Measurements from ENCODE around the gene SLC38A8. TPM values are rescaled to one million over a fixed set of nuclear protein-coding genes. Genes with fewer than 3 reads are reported as not detected.

SLC38A8 gene
- polyA plus RNA-seq, 1 experiment = not detected

GRCh38 chr16:84067640-84068039 is 25.0 kb upstream of the SLC38A8 start:
- no peaks in the 10 kb centered on the region for H3K27me3 ChIP-seq (ENCODE audit: control insufficient read depth, insufficient read depth, low read length)
- H3K9me3 ChIP-seq (ENCODE audit: control insufficient read depth, insufficient read depth, low read length) = no peaks in the 10 kb centered on the region
- ChIA-PET CTCF (interaction anchor here (0.6 to 4.1 kb wide), 5 partner anchors 17 to 119 kb away, joined by 3 to 23 read pairs (median 3); partner anchors contain the start of gene TAF1C), POLR2A (no interaction called here)
- no peak overlapping the region for H3K27ac ChIP-seq (ENCODE audit: low read depth, low read length)
- DNase-seq (ENCODE audit: low read depth, low spot score) = no peak
- TF ChIP-seq CTCF (IDR thresholded peaks at IDR 0.05; ENCODE audit: low read depth, low read length) = no peak
- H3K4me3 ChIP-seq (ENCODE audit: low read depth, low read length) = no peak overlapping the region

DNA sequence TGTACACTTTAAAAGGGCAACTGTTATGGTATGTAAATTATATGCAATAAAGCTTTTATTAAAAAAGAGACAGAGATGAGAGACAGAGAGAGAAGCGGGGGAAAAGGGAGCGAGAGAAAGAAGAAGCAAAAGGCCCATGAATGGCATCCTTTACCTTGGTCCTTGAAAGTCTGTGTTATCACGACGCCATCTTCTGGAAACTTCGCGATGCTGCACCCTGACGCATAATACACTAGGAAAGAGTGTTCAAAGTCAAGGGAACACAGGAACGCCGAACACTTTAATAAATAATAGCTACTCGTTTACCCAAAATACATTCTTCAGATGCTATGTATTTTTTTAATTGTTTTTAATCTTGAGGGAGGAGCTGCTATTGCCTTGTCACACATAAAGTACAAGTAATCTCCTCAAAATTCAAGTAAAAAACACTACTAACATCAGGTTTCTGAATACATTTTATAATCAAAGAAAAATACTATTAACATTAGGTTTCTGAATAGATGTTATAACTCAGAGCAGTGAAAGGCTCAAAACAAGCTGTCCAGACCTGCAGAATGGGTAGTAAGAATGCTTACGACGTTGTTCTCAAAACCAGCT is 23.0 kb upstream of the SLC38A8 start:
- Histone ChIP-seq H3K9me3 (ENCODE audit: control insufficient read depth, insufficient read depth, low read length) (no peaks in the 10 kb centered on the region), H3K27ac (ENCODE audit: low read depth, low read length) (no peak overlapping the region), H3K4me3 (ENCODE audit: low read depth, low read length) (no peak overlapping the region), H3K27me3 (ENCODE audit: control insufficient read depth, insufficient read depth, low read length) (no peaks in the 10 kb centered on the region)
- POLR2A ChIA-PET = no interaction called here
- CTCF ChIA-PET = interaction anchor here (0.6 to 4.3 kb wide), 50 partner anchors 9 to 1287 kb away, joined by 3 to 171 read pairs (median 6); partner anchors contain the start of genes MBTPS1, OSGIN1, SLC38A8 and TAF1C
- TF ChIP-seq CTCF (IDR thresholded peaks at IDR 0.05; ENCODE audit: low read depth, low read length) = peak; percentile 81
- peak; percentile 18 for DNase-seq (ENCODE audit: low read depth, low spot score)

- no peak for DNase-seq (ENCODE audit: low read depth, low spot score)
- TF ChIP-seq CTCF (IDR thresholded peaks at IDR 0.05; ENCODE audit: low read depth, low read length) = no peak
- CTCF ChIA-PET = interaction anchor here (0.5 to 4.3 kb wide), 9 partner anchors 17 to 137 kb away, joined by 3 to 171 read pairs (median 11); partner anchors contain the start of gene OSGIN1
These were observed 21.4 kb upstream of the SLC38A8 start for GRCh38 chr16:84063980-84064379.

GRCh38 chr16:84062734-84063640 is 20.4 kb upstream of the SLC38A8 start:
- no peak overlapping the region for H3K4me3 ChIP-seq (ENCODE audit: low read depth, low read length)
- peak; percentile 48 for DNase-seq (ENCODE audit: low read depth, low spot score)
- H3K27me3 ChIP-seq (ENCODE audit: control insufficient read depth, insufficient read depth, low read length) = no peaks in the 10 kb centered on the region
- H3K27ac ChIP-seq (ENCODE audit: low read depth, low read length) = no peak overlapping the region
- TF ChIP-seq CTCF (IDR thresholded peaks at IDR 0.05; ENCODE audit: low read depth, low read length) = peak; percentile 87
- no peaks in the 10 kb centered on the region for H3K9me3 ChIP-seq (ENCODE audit: control insufficient read depth, insufficient read depth, low read length)
- CTCF ChIA-PET = interaction anchor here (0.6 to 4.3 kb wide), 29 partner anchors 9 to 136 kb away, joined by 3 to 171 read pairs (median 4); partner anchors contain the start of genes MBTPS1 and OSGIN1
- POLR2A ChIA-PET = no interaction called here

More at GRCh38 chr16:84063980-84064379, 21.4 kb upstream of the SLC38A8 start:
- Histone ChIP-seq H3K27me3 (ENCODE audit: control insufficient read depth, insufficient read depth, low read length) (no peaks in the 10 kb centered on the region), H3K27ac (ENCODE audit: low read depth, low read length) (no peak overlapping the region), H3K4me3 (ENCODE audit: low read depth, low read length) (no peak overlapping the region), H3K9me3 (ENCODE audit: control insufficient read depth, insufficient read depth, low read length) (no peaks in the 10 kb centered on the region)
- POLR2A ChIA-PET = no interaction called here

Data from AG04450 (cell line).